ENCODE measurements around the gene PDE7B. TPM values are rescaled to one million over a fixed set of nuclear protein-coding genes. Genes with fewer than 3 reads are reported as not detected.

The PDE7B gene
- total and polyA plus RNA-seq, 9 of the 15 experiments (the other 6 are each of a cell fraction or from before 2014, with no cell fraction given): 0.01 TPM; not detected in 8

DNA sequence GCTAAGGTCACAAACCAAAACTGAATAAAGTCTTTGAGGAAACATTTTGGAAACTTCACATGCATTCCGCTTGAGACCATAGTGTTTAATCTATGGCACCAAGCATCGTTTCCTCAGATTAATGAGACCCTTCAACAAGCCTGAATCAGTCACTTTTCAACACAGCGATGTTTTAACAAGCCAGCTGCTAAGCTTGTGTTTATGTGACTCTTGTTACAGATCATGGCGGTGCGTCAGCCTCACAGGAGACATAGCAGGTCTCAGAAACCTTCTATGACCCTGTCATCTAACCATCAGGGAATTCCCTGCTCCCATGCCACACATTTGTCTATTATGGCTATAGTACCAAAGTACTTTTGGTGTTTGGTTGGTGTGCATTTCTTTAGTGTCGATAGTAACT, 341.4 kb downstream of the PDE7B start:
- no peak overlapping the region for H3K27ac ChIP-seq (ENCODE audit: extremely low read depth, low read depth, low read length)
- FAIRE-seq (no peak), DNase-seq (ENCODE audit: extremely low read depth in 1 of 4, low spot score in 3 of 4) (no peak), ATAC-seq (no peak)
- H3K9me3 ChIP-seq (replicated peaks; ENCODE audit: control insufficient read depth, insufficient read depth, low read depth, low read length): no peaks in the 10 kb centered on the region
- 0 out of 2 replicates have a peak, but pooled peaks cover 3% of the 10 kb centered on the region for H4K20me1 ChIP-seq (replicated peaks; ENCODE audit: control insufficient read depth, insufficient read depth, low read length)
- H3K4me1 ChIP-seq (replicated peaks in 1 of 2; ENCODE audit: control insufficient read depth in 2 of 2, insufficient read depth in 2 of 2, low read length in 2 of 2): peaks cover 0 to 5% of the 10 kb centered on the region in 2 experiments; a peak in 3 of 5 replicates
- no peak overlapping the region for H3K4me3 ChIP-seq
- POLR2A ChIA-PET: no interaction called here
- H3K36me3 ChIP-seq (ENCODE audit: control insufficient read depth, insufficient read depth, low read length): no peaks in the 10 kb centered on the region
- BruUV-seq (replicated peaks): no TSS peak
- in situ Hi-C loops (cut with MboI) (no loop called here), intact Hi-C loops (cut with micrococcal nuclease) (no loop called here)
- no peaks in the 10 kb centered on the region for H3K79me2 ChIP-seq (ENCODE audit: control insufficient read depth, insufficient read depth, low read length)
- CTCF ChIA-PET (ENCODE audit: low intra/inter-chr PET ratio): no interaction called here
- TF ChIP-seq, protein P1, sequence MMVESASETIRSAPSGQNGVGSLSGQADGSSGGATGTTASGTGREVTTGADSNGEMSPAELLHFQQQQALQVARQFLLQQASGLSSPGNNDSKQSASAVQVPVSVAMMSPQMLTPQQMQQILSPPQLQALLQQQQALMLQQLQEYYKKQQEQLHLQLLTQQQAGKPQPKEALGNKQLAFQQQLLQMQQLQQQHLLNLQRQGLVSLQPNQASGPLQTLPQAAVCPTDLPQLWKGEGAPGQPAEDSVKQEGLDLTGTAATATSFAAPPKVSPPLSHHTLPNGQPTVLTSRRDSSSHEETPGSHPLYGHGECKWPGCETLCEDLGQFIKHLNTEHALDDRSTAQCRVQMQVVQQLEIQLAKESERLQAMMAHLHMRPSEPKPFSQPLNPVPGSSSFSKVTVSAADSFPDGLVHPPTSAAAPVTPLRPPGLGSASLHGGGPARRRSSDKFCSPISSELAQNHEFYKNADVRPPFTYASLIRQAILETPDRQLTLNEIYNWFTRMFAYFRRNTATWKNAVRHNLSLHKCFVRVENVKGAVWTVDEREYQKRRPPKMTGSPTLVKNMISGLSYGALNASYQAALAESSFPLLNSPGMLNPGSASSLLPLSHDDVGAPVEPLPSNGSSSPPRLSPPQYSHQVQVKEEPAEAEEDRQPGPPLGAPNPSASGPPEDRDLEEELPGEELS (CRISPR knock-in tag; IDR thresholded peaks at IDR 0.05; ENCODE audit: borderline replicate concordance): no peak
- TF ChIP-seq PHF8 (IDR thresholded peaks at IDR 0.05; ENCODE audit: borderline replicate concordance, low read length): no peak
- no peak for TF ChIP-seq NCOA1 (IDR thresholded peaks at IDR 0.05; ENCODE audit: low read depth)
- TF ChIP-seq, protein P2, sequence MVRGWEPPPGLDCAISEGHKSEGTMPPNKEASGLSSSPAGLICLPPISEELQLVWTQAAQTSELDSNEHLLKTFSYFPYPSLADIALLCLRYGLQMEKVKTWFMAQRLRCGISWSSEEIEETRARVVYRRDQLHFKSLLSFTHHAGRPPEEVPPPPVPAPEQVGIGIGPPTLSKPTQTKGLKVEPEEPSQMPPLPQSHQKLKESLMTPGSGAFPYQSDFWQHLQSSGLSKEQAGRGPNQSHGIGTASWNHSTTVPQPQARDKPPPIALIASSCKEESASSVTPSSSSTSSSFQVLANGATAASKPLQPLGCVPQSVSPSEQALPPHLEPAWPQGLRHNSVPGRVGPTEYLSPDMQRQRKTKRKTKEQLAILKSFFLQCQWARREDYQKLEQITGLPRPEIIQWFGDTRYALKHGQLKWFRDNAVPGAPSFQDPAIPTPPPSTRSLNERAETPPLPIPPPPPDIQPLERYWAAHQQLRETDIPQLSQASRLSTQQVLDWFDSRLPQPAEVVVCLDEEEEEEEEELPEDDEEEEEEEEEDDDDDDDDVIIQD (CRISPR knock-in tag; IDR thresholded peaks at IDR 0.05): no peak
- TF ChIP-seq PHTF2 (CRISPR knock-in tag; IDR thresholded peaks at IDR 0.05): no peak
- TF ChIP-seq BRD9 (IDR thresholded peaks at IDR 0.05; ENCODE audit: low read depth, partially characterized antibody): no peak
- no peaks in the 10 kb centered on the region for H3K9me1 ChIP-seq (ENCODE audit: control insufficient read depth, insufficient read depth, low read length)
- H3K4me2 ChIP-seq (ENCODE audit: insufficient read depth, low read length): no peak overlapping the region
- 8% methylated on average over 6 of the region's 6 CpGs for WGBS (ENCODE audit: insufficient coverage, low coverage, missing lambda C conversion rate)
- peaks cover 30 to 36% of the 10 kb centered on the region in 2 experiments for H3K27me3 ChIP-seq (ENCODE audit: control insufficient read depth in 2 of 2, insufficient read depth in 2 of 2, low read length in 2 of 2)
- H2AFZ ChIP-seq (ENCODE audit: low read depth, low read length): no peak overlapping the region
- H3K9ac ChIP-seq (ENCODE audit: insufficient read depth in 1 of 2, low read depth in 2 of 2, low read length in 2 of 2): no peak overlapping the region
